HT1080 (cell line): Measurements from ENCODE around the gene NPHS1. TPM values are rescaled to one million over a fixed set of nuclear protein-coding genes. Genes with fewer than 3 reads are reported as not detected.
"Not testable (repeated sequence)": the region's sequence is repeated elsewhere in the genome, so short reads cannot be mapped to it uniquely, and the experiment has no call there.

Experiments
- DNase-seq: peaks from one replicate; pipeline ENCODE4 v3.0.0-alpha.2; 2015; ENCODE audit warnings: low read depth
- total RNA-seq: library from RNA; depleted of rRNA; stranded (reverse); fragments of >200 nt; shearing (Covaris generic); gene quantifications from 2 replicates; pipeline ENCODE4 v1.2.3, GENCODE V29; 2014

NPHS1 gene
- total RNA-seq, 1 experiment from 2014 or later, result not detected

- DNase-seq, result no peak
Observed at GRCh38 chr19:35848919-35849505, 3.3 kb downstream of the NPHS1 start.

- no peak for DNase-seq
Observed at GRCh38 chr19:35848486-35848885, 3.8 kb downstream of the NPHS1 start.

- DNase-seq, result no peak
Observed at GRCh38 chr19:35847911-35848310, 4.4 kb downstream of the NPHS1 start.

- DNase-seq, result no peak
Observed at GRCh38 chr19:35846038-35846668, 6.2 kb downstream of the NPHS1 start.

- DNase-seq, result no peak
Observed at GRCh38 chr19:35845215-35846037, 6.9 kb downstream of the NPHS1 start.

GRCh38 chr19:35844482-35845214 lies 7.7 kb downstream of the NPHS1 start:
- no peak for DNase-seq

- no peak for DNase-seq
Observed at GRCh38 chr19:35843676-35844481, 8.4 kb downstream of the NPHS1 start.

DNA sequence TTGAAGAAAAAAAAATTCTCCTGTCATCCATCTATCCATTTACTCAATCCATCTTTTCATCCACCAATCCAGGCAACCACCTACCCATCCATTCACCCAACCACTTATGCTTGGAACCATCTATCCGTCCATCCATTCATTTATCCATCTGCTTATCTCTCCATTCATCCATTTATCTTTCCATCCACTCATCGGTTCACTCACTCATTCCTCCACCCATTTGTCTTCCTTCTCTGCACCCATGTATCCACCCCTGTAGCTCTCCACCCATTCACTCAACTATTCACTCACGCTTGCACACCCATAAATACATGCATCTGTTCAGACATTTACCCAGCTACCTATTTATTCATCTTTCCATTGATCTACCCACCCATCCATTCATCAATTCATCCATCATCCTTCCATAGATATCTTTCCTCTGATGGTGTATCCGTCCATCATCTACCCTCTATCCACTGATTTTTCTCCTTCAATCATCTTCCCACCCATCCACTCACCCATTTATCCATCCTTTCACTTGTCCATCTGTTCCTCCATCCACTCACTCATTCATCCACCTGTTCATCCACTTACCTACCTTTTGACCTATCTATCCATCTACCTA lies 9.5 kb downstream of the NPHS1 start:
- DNase-seq, result no peak

GRCh38 chr19:35841961-35842595 lies 10.2 kb downstream of the NPHS1 start:
- DNase-seq, result no peak

- DNase-seq, result not testable (repeated sequence)
Observed at GRCh38 chr19:35836096-35836495, 16.2 kb downstream of the NPHS1 start.

- no peak for DNase-seq
Observed at GRCh38 chr19:35833972-35834371, 18.3 kb downstream of the NPHS1 start.

GRCh38 chr19:35832054-35832453 lies 20.2 kb downstream of the NPHS1 start:
- DNase-seq, result no peak

GRCh38 chr19:35830986-35831385 lies 21.3 kb downstream of the NPHS1 start:
- no peak for DNase-seq

- DNase-seq, result peak; percentile 18
Observed at GRCh38 chr19:35828692-35829301, 23.5 kb downstream of the NPHS1 start.

DNA sequence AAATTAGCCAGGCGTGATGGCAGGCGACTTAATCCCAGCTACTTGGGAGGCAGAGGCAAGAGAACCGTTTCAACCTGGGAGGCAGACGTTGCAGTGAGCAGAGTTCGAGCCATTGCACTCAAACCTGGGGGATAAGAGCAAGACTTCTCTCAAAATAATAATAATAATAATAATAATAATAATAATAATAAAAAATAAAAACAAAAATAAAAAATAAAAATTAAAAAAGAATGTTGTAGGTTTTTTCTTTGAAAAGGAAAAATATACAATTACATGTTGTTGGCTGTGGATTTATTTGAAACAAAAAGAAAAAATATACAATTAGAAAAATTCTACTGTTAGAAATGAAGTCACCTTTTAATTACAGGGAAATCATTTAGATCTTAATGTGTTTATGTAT lies 28.2 kb downstream of the NPHS1 start:
- no peak for DNase-seq

GRCh38 chr19:35822579-35822978 lies 29.7 kb downstream of the NPHS1 start:
- no peak for DNase-seq

DNA sequence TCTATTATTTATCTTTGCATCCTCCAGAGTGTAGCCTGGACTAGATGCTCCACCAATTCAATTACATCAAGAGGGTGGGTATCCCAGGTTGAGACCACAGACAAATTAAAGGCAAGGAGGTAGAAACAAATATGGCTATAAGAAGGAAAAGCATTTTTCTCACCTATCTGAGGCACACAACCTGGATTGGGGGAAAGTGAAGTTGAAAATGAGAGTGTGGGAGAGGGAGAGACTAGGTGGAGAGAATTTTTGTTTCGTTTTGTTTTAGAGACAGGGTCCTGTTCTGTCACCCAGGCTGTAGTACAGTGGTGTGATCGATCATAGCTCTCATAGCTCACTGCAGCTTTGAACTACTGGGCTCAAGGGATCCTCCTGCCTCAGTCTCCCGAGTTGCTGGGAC lies 33.9 kb downstream of the NPHS1 start:
- no peak for DNase-seq

GRCh38 chr19:35816846-35817245 lies 35.5 kb downstream of the NPHS1 start:
- no peak for DNase-seq

DNA sequence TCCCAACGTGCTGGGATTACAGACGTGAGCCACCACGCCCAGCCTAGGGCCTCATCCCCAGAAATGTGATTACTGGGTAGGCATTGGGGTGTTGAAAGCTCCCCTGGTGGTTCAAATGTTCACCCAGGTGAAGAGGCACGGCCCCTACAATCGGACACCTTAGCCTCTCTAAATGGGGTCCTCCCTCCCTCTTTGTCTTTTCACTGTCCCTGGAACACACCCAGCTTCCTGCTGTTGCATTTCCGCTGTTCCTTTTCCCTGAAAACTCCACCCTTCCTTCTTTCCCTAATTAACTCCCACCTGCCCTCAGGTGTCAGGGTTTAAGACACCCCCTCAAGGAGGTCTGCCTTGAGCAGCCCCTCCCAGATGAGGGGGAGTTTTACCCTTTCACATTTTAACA lies 36.0 kb downstream of the NPHS1 start:
- DNase-seq, result no peak
